HepG2 (cell line): ENCODE data around the gene CCR3.

Experiments used
- ATRX ChIP-seq: sonication (generic); formaldehyde crosslinking; IDR thresholded peaks from 2 replicates; pipeline ENCODE4 v1.4.0; 2020; ENCODE audit warnings: missing genetic modification reagents, borderline replicate concordance
- KLF16 ChIP-seq, 2 experiments: sonication (generic) in 1 of 2; formaldehyde crosslinking in 1 of 2; IDR thresholded peaks; 2 replicates each; pipeline versions ENCODE4 v1.6.1 to v1.8.0; 2016 to 2023; ENCODE audit warnings: missing genetic modification reagents in 2 of 2, missing compliant biosample characterization in 1 of 2
- MLLT10 ChIP-seq: sonication (generic); formaldehyde crosslinking; IDR thresholded peaks from 2 replicates; pipeline ENCODE4 v1.4.0; 2020; ENCODE audit warnings: missing genetic modification reagents
- ZNF564 ChIP-seq: sonication (generic); formaldehyde crosslinking; IDR thresholded peaks from 2 replicates; pipeline ENCODE4 v1.8.1; 2023; ENCODE audit warnings: mild to moderate bottlenecking, missing genetic modification reagents

DNA sequence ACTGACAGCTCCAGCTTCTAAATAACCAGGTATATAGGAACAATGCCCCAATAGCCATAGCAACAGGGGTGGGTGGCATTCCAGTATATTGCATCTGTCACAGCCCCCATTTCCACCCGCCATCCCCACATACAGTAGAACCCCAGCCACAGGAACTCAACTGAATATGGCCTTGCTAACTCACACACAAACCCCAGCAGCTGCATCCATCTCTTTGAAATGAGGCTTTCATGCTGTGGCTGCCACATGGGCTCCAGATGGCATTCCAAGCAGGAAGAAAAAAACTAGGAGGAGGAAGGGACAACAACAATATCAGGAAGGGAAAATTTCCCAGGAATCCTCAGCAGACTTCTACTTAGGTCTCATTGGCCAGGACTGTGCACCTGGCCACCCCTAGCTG is 54.6 kb downstream of the CCR3 start:
- TF ChIP-seq KLF16 (CRISPR knock-in tag; IDR thresholded peaks at IDR 0.05) (no peak), ATRX (CRISPR knock-in tag) (no peak), MLLT10 (CRISPR knock-in tag) (no peak), ZNF564 (CRISPR knock-in tag) (no peak)
